ENCODE data around the gene HHIPL1.
A peak's percentile ranks its signal among the peaks of the same experiment; 100 is the strongest.

The HHIPL1 gene

GRCh38 chr14:99604278-99604765 is 40.6 kb upstream of the HHIPL1 start:
- peak; percentile 99 for DNase-seq (ENCODE audit: low spot score)
- in situ Hi-C loops (cut with MboI; ENCODE audit: low pct_unique_long_range_greater_than_20kb, low sequenced_read_pairs, unreplicated experiment), result no loop called here
- no peak for TF ChIP-seq CTCF (IDR thresholded peaks at IDR 0.05; ENCODE audit: extremely low read depth, insufficient read depth, missing control alignments)

DNA sequence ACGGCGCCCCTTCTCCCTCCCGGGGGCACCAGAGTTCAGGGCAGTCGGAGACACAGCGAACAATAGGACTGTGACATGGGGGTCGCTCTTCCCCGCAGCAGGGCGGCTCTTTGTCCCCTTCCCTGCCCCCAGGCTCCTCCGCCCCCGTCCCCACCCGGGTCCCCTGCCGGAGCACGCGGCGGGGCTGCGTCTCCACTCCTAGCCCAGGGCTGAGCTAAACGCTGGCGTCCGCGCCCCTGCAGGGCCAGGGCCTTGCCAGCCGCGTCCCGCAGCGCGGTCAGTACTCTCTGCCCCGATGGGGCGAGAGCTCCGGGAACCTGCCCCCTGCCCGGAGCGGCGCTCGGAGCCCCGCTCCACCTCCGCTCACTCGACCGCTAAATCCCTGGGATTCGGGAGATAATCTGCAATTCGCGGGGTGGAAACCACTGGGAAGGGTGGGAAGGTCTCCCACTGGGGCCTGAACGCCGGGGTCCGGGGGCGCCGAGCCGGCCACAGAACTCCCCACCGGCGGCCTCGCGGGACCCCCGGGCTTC is 40.1 kb upstream of the HHIPL1 start:
- DNase-seq (ENCODE audit: low spot score), result peak; percentile 66
- in situ Hi-C loops (cut with MboI; ENCODE audit: low pct_unique_long_range_greater_than_20kb, low sequenced_read_pairs, unreplicated experiment), result no loop called here
- no peak for TF ChIP-seq CTCF (IDR thresholded peaks at IDR 0.05; ENCODE audit: extremely low read depth, insufficient read depth, missing control alignments)

- DNase-seq (ENCODE audit: low spot score), result peak; percentile 77
- in situ Hi-C loops (cut with MboI; ENCODE audit: low pct_unique_long_range_greater_than_20kb, low sequenced_read_pairs, unreplicated experiment), result no loop called here
- no peak for TF ChIP-seq CTCF (IDR thresholded peaks at IDR 0.05; ENCODE audit: extremely low read depth, insufficient read depth, missing control alignments)
Observed at GRCh38 chr14:99605299-99605961, 39.5 kb upstream of the HHIPL1 start.

DNA sequence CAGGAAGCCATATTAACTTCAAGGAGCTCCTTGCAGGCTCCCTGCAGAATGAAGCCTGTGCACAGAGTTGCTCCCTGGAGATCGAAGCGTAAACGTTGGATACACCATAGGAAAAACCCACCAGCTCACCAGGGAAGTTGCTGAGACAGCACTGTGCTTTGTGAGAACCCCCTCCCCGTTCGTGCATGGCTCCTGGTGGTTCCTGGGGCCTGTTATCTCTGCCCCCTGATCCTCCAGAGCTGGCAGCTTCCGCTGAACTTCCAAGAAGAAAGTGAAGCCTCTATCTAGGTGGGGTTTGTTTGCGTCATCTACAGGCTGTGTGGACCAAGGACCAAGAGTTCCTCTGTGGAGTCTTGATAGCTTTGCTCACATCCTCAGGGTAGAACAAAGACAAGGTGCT is 38.6 kb upstream of the HHIPL1 start:
- TF ChIP-seq CTCF (IDR thresholded peaks at IDR 0.05; ENCODE audit: extremely low read depth, insufficient read depth, missing control alignments), result no peak
- no peak for DNase-seq (ENCODE audit: low spot score)
- in situ Hi-C loops (cut with MboI; ENCODE audit: low pct_unique_long_range_greater_than_20kb, low sequenced_read_pairs, unreplicated experiment), result no loop called here

- no peak for DNase-seq (ENCODE audit: low spot score)
- TF ChIP-seq CTCF (IDR thresholded peaks at IDR 0.05; ENCODE audit: extremely low read depth, insufficient read depth, missing control alignments), result no peak
- in situ Hi-C loops (cut with MboI; ENCODE audit: low pct_unique_long_range_greater_than_20kb, low sequenced_read_pairs, unreplicated experiment), result no loop called here
Observed at GRCh38 chr14:99608591-99608990, 36.3 kb upstream of the HHIPL1 start.

- DNase-seq (ENCODE audit: low spot score), result no peak
Observed at GRCh38 chr14:99609245-99610170, 35.4 kb upstream of the HHIPL1 start.

More at GRCh38 chr14:99609245-99610170, 35.4 kb upstream of the HHIPL1 start:
- peak; percentile 35 for TF ChIP-seq CTCF (IDR thresholded peaks at IDR 0.05; ENCODE audit: extremely low read depth, insufficient read depth, missing control alignments)
- in situ Hi-C loops (cut with MboI; ENCODE audit: low pct_unique_long_range_greater_than_20kb, low sequenced_read_pairs, unreplicated experiment), result no loop called here

Data from GM13977 (cell line).